Thoracic aorta (tissue), 2 donors: Measurements from ENCODE around the gene IL18R1. TPM values are rescaled to one million over a fixed set of nuclear protein-coding genes. Genes with fewer than 3 reads are reported as not detected.
"Not testable (repeated sequence)": the region's sequence is repeated elsewhere in the genome, so short reads cannot be mapped to it uniquely, and the experiment has no call there.

Experiments
- ATAC-seq: fragments of 150-250 bp; one replicate; pipeline ENCODE4 v1.8.0; 2017; ENCODE audit warnings: low read depth; ENCODE audit not compliant: insufficient number of reproducible peaks, low FRiP score
- DNase-seq: peaks from one replicate; pipeline ENCODE4 v3.0.0-alpha.2; 2020; ENCODE audit warnings: low spot score
- H3K27ac ChIP-seq, 2 donors: fragments of 200-600 bp; sonication (generic); 1 replicate in 1 of 2; 2 replicates in 1 of 2; pipeline ENCODE4 v1.5.1; 2016; ENCODE audit warnings: mild to moderate bottlenecking in 2 of 2, moderate library complexity in 2 of 2
- H3K27me3 ChIP-seq: fragments of 200-600 bp; sonication (generic); replicated peaks from 2 replicates; pipeline ENCODE4 v1.6.0; 2016; ENCODE audit warnings: mild to moderate bottlenecking; ENCODE audit not compliant: insufficient read depth
- H3K36me3 ChIP-seq: fragments of 200-600 bp; sonication (generic); one replicate; pipeline ENCODE4 v1.5.1; 2016
- H3K4me1 ChIP-seq, 2 donors: fragments of 200-600 bp; sonication (generic); 1 replicate in 1 of 2; 2 replicates in 1 of 2; pipeline versions ENCODE4 v1.5.1 to v1.6.0; 2016; ENCODE audit warnings: low read depth in 2 of 2, mild to moderate bottlenecking in 1 of 2; ENCODE audit not compliant: control insufficient read depth in 1 of 2
- H3K4me3 ChIP-seq: fragments of 200-600 bp; sonication (generic); 2 replicates; pipeline ENCODE4 v1.5.1; 2016; ENCODE audit warnings: mild to moderate bottlenecking
- H3K9me3 ChIP-seq: fragments of 200-600 bp; sonication (generic); 2 replicates; pipeline ENCODE4 v1.5.1; 2016
- CTCF ChIP-seq: fragments of 200-600 bp; sonication (generic); IDR thresholded peaks from one replicate; pipeline ENCODE4 v1.5.1; 2019; ENCODE audit warnings: antibody characterized with exemption
- total RNA-seq, 2 donors: library from RNA; depleted of rRNA; stranded (reverse); fragments of >200 nt; gene quantifications; one replicate each; pipeline versions ENCODE4 v1.1.0 to v1.2.3, GENCODE V29; 2016

Gene IL18R1
- total RNA-seq, 2 donors from 2014 or later, result 9.3 to 22.2 TPM

- Histone ChIP-seq H3K9me3 (no peaks in the 10 kb centered on the region), H3K27ac (no peak overlapping the region), H3K4me3 (no peak overlapping the region), H3K36me3 (no peaks in the 10 kb centered on the region), H3K27me3 (no peaks in the 10 kb centered on the region), H3K4me1 (no peaks in the 10 kb centered on the region)
- no peak for ATAC-seq
- DNase-seq, result no peak
- TF ChIP-seq CTCF, result no peak
Observed at GRCh38 chr2:102313950-102314349, 41.6 kb upstream of the IL18R1 start.

- ATAC-seq (no peak), DNase-seq (no peak)
- no peaks in the 10 kb centered on the region for H3K27me3 ChIP-seq
- H3K27ac ChIP-seq, result no peak overlapping the region
- TF ChIP-seq CTCF, result no peak
- no peak overlapping the region for H3K4me3 ChIP-seq
- H3K9me3 ChIP-seq, result no peaks in the 10 kb centered on the region
- no peaks in the 10 kb centered on the region for H3K4me1 ChIP-seq
- no peaks in the 10 kb centered on the region for H3K36me3 ChIP-seq
Observed at GRCh38 chr2:102315921-102316320, 39.7 kb upstream of the IL18R1 start.

GRCh38 chr2:102317715-102318114 lies 37.9 kb upstream of the IL18R1 start:
- no peak for DNase-seq
- Histone ChIP-seq H3K4me3 (no peak overlapping the region), H3K27me3 (no peaks in the 10 kb centered on the region), H3K27ac (no peak overlapping the region), H3K9me3 (no peaks in the 10 kb centered on the region), H3K4me1 (peaks cover 3 to 13% of the 10 kb centered on the region in 2 donors), H3K36me3 (no peaks in the 10 kb centered on the region)
- no peak for ATAC-seq
- no peak for TF ChIP-seq CTCF

GRCh38 chr2:102318437-102318836 lies 37.2 kb upstream of the IL18R1 start:
- TF ChIP-seq CTCF, result no peak
- Histone ChIP-seq H3K4me1 (peaks cover 3 to 15% of the 10 kb centered on the region in 2 donors), H3K9me3 (no peaks in the 10 kb centered on the region), H3K27ac (no peak overlapping the region), H3K36me3 (no peaks in the 10 kb centered on the region), H3K4me3 (no peak overlapping the region), H3K27me3 (no peaks in the 10 kb centered on the region)
- ATAC-seq (no peak), DNase-seq (no peak)

GRCh38 chr2:102321941-102322719 lies 33.5 kb upstream of the IL18R1 start:
- H3K27me3 ChIP-seq, result no peaks in the 10 kb centered on the region
- H3K4me1 ChIP-seq, result peaks cover 3 to 15% of the 10 kb centered on the region in 2 donors
- ATAC-seq (no peak), DNase-seq (no peak)
- TF ChIP-seq CTCF, result no peak
- H3K4me3 ChIP-seq, result no peak overlapping the region
- peak overlapping the region in 1 of 2 donors; percentile 2 for H3K27ac ChIP-seq
- H3K9me3 ChIP-seq, result no peaks in the 10 kb centered on the region
- no peaks in the 10 kb centered on the region for H3K36me3 ChIP-seq

- not testable (repeated sequence) for H3K27me3 ChIP-seq, H3K4me3 ChIP-seq, DNase-seq, H3K9me3 ChIP-seq, H3K36me3 ChIP-seq, ATAC-seq, H3K27ac ChIP-seq
- peaks cover 3 to 15% of the 10 kb centered on the region in 2 donors for H3K4me1 ChIP-seq
Observed at GRCh38 chr2:102324914-102325313, 30.7 kb upstream of the IL18R1 start.
